ENCODE data around the gene HACD1.
"Not testable (repeated sequence)": the region's sequence is repeated elsewhere in the genome, so short reads cannot be mapped to it uniquely, and the experiment has no call there.

HACD1 gene

DNA sequence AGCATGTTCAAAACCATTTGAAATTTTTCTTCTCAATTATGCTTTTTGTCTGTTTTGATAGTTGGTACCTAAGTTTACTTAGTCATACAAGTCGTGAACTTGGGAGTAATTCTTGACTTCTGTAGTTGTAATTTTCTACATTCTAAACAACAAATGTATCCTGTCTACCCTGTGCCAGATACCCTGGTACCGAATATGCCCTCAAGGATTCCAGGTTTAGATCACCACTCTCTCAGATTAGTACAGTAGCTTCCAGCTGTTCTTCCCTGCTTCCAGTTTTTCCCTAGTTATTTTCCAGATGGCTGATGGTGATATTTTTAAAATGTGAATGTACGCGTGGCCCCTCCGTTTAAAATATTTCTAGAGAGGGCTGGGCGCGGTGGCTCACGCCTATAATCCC lies 33.2 kb upstream of the HACD1 start:
- no peak for DNase-seq (ENCODE audit: low spot score in 2 of 2)
- Histone ChIP-seq H3K36me3 (replicated peaks) (peaks cover 9% of the 10 kb centered on the region; the same call in 1 of the 2 replicates), H3K4me3 (no peak overlapping the region), H3K27me3 (ENCODE audit: low read depth) (no peaks in the 10 kb centered on the region), H3K4me1 (peaks cover 30% of the 10 kb centered on the region), H3K9me3 (peaks cover 5% of the 10 kb centered on the region; the same call in 1 of the 2 replicates)
- in situ Hi-C loops (cut with MboI; ENCODE audit: low sequenced_read_pairs): no loop called here

GRCh38 chr10:17649836-17650235 lies 32.7 kb upstream of the HACD1 start:
- H3K36me3 ChIP-seq (replicated peaks): peaks cover 9% of the 10 kb centered on the region; the same call in 1 of the 2 replicates

DNA sequence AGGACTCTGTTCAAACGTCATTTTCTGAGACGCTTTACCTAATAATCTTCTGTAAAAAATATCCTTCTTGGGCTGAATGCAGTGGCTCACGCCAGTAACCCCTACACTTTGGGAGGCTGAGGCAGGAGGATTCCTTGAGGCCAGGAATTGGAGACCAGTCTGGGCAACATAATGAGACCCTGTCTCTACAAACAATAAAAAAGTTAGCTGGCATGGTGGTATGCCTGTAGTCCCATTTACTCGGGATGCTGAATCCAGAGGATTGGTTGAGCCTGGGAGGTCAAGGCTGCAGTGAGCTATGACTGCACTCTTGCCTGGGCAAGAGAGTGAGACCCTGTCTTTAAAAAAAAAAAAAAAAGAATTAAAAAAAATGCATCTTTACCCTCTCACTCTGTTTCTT lies 31.9 kb upstream of the HACD1 start:
- DNase-seq (ENCODE audit: low spot score in 2 of 2): no peak
- peaks cover 33% of the 10 kb centered on the region for H3K4me1 ChIP-seq
- in situ Hi-C loops (cut with MboI; ENCODE audit: low sequenced_read_pairs): no loop called here
- H3K27me3 ChIP-seq (ENCODE audit: low read depth): no peaks in the 10 kb centered on the region
- no peak overlapping the region for H3K4me3 ChIP-seq
- peaks cover 5% of the 10 kb centered on the region; the same call in 1 of the 2 replicates for H3K9me3 ChIP-seq
- H3K36me3 ChIP-seq (replicated peaks): peaks cover 9% of the 10 kb centered on the region; the same call in 1 of the 2 replicates

More at GRCh38 chr10:17649836-17650235, 32.7 kb upstream of the HACD1 start:
- in situ Hi-C loops (cut with MboI; ENCODE audit: low sequenced_read_pairs): no loop called here
- H3K4me1 ChIP-seq: peaks cover 33% of the 10 kb centered on the region
- H3K27me3 ChIP-seq (ENCODE audit: low read depth): no peaks in the 10 kb centered on the region
- no peak overlapping the region for H3K4me3 ChIP-seq
- DNase-seq (ENCODE audit: low spot score in 2 of 2): no peak
- H3K9me3 ChIP-seq: peaks cover 5% of the 10 kb centered on the region; the same call in 1 of the 2 replicates

- H3K4me3 ChIP-seq: no peak overlapping the region
- H3K9me3 ChIP-seq: peaks cover 5% of the 10 kb centered on the region; the same call in 1 of the 2 replicates
- H3K4me1 ChIP-seq: peaks cover 33% of the 10 kb centered on the region
- in situ Hi-C loops (cut with MboI; ENCODE audit: low sequenced_read_pairs): no loop called here
- H3K36me3 ChIP-seq (replicated peaks): peaks cover 5% of the 10 kb centered on the region; the same call in 1 of the 2 replicates
- H3K27me3 ChIP-seq (ENCODE audit: low read depth): no peaks in the 10 kb centered on the region
- no peak for DNase-seq (ENCODE audit: low spot score in 2 of 2)
Measured at GRCh38 chr10:17648243-17649035, 31.3 kb upstream of the HACD1 start.

DNA sequence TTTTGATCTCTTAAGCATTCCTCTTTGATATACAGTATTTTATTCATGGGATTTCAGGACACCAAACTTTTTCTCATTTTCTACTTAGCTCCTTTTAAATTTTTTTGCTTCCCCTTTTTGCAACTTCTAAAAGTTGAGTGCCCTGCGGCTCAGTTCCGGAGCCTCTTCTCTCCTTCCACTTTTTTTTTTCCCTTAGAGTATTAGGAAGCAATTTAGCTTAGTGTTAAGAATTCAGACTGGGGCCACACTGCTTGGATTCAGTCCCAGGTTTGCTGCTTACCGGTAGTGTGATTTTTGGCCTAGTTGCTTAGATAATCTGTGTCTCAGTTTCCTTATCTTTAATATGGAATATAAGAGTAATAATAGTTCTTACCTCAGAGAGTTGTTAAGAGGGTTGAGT lies 30.2 kb upstream of the HACD1 start:
- DNase-seq (ENCODE audit: low spot score in 2 of 2): no peak
- Histone ChIP-seq H3K9me3 (no peaks in the 10 kb centered on the region), H3K4me3 (no peak overlapping the region), H3K27me3 (ENCODE audit: low read depth) (no peaks in the 10 kb centered on the region), H3K4me1 (peaks cover 28% of the 10 kb centered on the region), H3K36me3 (replicated peaks) (no peaks in the 10 kb centered on the region)
- in situ Hi-C loops (cut with MboI; ENCODE audit: low sequenced_read_pairs): no loop called here

GRCh38 chr10:17645621-17646345 lies 28.6 kb upstream of the HACD1 start:
- Histone ChIP-seq H3K36me3 (replicated peaks) (no peaks in the 10 kb centered on the region), H3K4me3 (peak overlapping the region; percentile 72), H3K27me3 (ENCODE audit: low read depth) (no peaks in the 10 kb centered on the region), H3K9me3 (no peaks in the 10 kb centered on the region), H3K4me1 (peaks cover 19% of the 10 kb centered on the region)
- in situ Hi-C loops (cut with MboI; ENCODE audit: low sequenced_read_pairs): no loop called here
- no peak for DNase-seq (ENCODE audit: low spot score in 2 of 2)

DNA sequence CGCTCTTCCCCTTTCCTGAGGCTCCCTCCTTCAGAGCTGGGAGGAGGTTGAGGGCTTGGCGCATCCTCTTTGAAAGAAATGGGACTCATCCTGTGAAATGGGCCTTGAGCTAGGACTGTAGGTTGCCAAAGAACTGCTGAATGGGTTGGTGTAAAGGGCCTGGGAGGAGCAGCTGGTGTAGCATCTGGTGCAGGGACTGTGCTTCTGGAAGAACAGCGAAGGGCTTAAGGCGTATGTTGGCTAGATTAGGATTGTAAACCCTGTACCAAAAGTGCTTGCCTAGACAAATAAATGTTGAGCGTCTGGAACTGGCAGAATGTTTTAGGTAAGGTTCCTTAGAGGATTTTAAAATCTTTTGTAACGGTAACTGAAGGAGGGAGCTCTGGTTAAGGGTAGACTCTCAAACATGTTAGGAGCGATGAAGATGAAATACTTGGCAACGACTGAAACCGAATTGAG lies 27.3 kb upstream of the HACD1 start:
- H3K27me3 ChIP-seq (ENCODE audit: low read depth): no peaks in the 10 kb centered on the region
- H3K4me1 ChIP-seq: peaks cover 19% of the 10 kb centered on the region
- H3K4me3 ChIP-seq: peak overlapping the region; percentile 72
- no peaks in the 10 kb centered on the region for H3K9me3 ChIP-seq
- DNase-seq (ENCODE audit: low spot score in 2 of 2): no peak
- in situ Hi-C loops (cut with MboI; ENCODE audit: low sequenced_read_pairs): no loop called here
- H3K36me3 ChIP-seq (replicated peaks): no peaks in the 10 kb centered on the region

DNA sequence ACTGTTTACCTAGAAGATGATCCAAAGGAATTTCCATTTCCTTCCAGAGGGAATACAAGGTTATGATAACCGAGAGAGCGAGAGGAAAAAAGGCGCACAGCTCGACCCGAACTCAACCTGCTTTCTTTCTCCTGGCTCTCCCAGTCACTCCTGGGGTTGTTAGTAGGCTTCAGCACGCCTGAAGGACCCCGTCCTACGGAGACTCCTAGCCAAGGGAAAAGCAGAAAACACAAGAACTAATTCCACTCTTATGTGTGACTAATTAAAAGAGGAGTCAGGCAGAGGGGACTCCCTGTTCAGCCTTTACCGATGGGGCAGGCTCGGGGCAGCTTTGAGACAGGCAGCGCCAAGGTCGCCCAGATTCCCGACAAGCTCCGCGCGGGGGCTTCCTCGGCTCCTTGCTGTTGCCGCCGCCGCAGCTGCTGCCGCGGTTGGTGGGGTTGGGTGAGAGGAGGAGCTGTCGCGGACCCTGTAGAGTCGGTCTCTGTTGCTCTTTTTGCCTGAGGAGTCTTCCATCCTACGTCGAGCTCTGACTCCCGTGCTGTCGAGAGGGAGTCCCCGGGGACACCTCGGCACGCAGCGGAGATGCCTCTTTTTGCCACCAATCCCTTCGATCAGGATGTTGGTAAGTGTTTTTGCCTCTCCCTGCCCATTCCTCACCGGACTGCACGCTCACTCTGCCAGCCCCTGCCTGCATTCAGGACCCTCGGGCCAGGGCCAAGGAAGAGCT lies 26.7 kb upstream of the HACD1 start, which contains the start of gene STAM:
Gene STAM, plus strand, starts transcription at position 397 of the 730 bp plus-strand sequence. Its CDS starts 189 bp downstream, at position 586.
- no peaks in the 10 kb centered on the region for H3K9me3 ChIP-seq
- H3K36me3 ChIP-seq (replicated peaks): no peaks in the 10 kb centered on the region
- in situ Hi-C loops (cut with MboI; ENCODE audit: low sequenced_read_pairs): no loop called here
- DNase-seq (ENCODE audit: low spot score in 2 of 2): peak; percentile 87 to 95
- H3K4me1 ChIP-seq: peaks cover 19% of the 10 kb centered on the region
- H3K4me3 ChIP-seq: peak within 1 kb of the TSS; percentile 72
- no peaks in the 10 kb centered on the region for H3K27me3 ChIP-seq (ENCODE audit: low read depth)

GRCh38 chr10:17643339-17643754 lies 26.2 kb upstream of the HACD1 start:
- in situ Hi-C loops (cut with MboI; ENCODE audit: low sequenced_read_pairs): no loop called here
- Histone ChIP-seq H3K9me3 (no peaks in the 10 kb centered on the region), H3K4me1 (peaks cover 19% of the 10 kb centered on the region), H3K4me3 (peak overlapping the region; percentile 72), H3K27me3 (ENCODE audit: low read depth) (no peaks in the 10 kb centered on the region), H3K36me3 (replicated peaks) (no peaks in the 10 kb centered on the region)
- DNase-seq (ENCODE audit: low spot score in 2 of 2): peak in 1 of 2 experiments; percentile 72

GRCh38 chr10:17640331-17640816 lies 23.2 kb upstream of the HACD1 start:
- Histone ChIP-seq H3K4me1 (peaks cover 11% of the 10 kb centered on the region), H3K4me3 (no peak overlapping the region), H3K36me3 (replicated peaks) (no peaks in the 10 kb centered on the region), H3K9me3 (no peaks in the 10 kb centered on the region), H3K27me3 (ENCODE audit: low read depth) (no peaks in the 10 kb centered on the region)
- no peak for DNase-seq (ENCODE audit: low spot score in 2 of 2)
- in situ Hi-C loops (cut with MboI; ENCODE audit: low sequenced_read_pairs): no loop called here

- Histone ChIP-seq H3K4me3 (no peak overlapping the region), H3K36me3 (replicated peaks) (no peaks in the 10 kb centered on the region), H3K9me3 (no peaks in the 10 kb centered on the region), H3K27me3 (ENCODE audit: low read depth) (no peaks in the 10 kb centered on the region), H3K4me1 (peaks cover 8% of the 10 kb centered on the region)
- in situ Hi-C loops (cut with MboI; ENCODE audit: low sequenced_read_pairs): no loop called here
- DNase-seq (ENCODE audit: low spot score in 2 of 2): no peak
Measured at GRCh38 chr10:17637869-17638268, 20.7 kb upstream of the HACD1 start.

DNA sequence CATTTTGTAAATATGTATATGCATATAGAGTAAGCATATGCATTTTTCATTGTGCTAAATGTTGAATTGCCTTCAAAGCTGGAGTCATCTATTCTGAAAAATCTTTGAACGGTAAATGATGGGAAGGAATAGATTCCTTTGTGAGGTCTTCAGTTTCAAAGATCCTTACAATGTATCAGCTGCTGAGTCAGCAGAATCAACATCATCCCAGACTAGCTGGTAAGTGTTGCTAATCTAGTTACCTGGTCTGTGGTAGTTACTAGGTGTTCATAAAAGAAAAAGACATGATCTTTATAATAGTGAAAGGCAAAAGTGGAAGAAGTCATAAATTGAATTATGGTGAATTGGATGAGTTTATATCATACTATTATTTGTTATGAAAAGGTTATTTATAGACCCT lies 16.2 kb upstream of the HACD1 start:
- Histone ChIP-seq H3K9me3 (no peaks in the 10 kb centered on the region), H3K27me3 (ENCODE audit: low read depth) (no peaks in the 10 kb centered on the region), H3K4me1 (no peaks in the 10 kb centered on the region), H3K36me3 (replicated peaks) (no peaks in the 10 kb centered on the region), H3K4me3 (no peak overlapping the region)
- in situ Hi-C loops (cut with MboI; ENCODE audit: low sequenced_read_pairs): no loop called here
- DNase-seq (ENCODE audit: low spot score in 2 of 2): no peak

GRCh38 chr10:17632590-17632989 lies 15.4 kb upstream of the HACD1 start:
- H3K9me3 ChIP-seq; H3K4me1 ChIP-seq; H3K27me3 ChIP-seq (ENCODE audit: low read depth); H3K4me3 ChIP-seq; in situ Hi-C loops (cut with MboI; ENCODE audit: low sequenced_read_pairs); H3K36me3 ChIP-seq (replicated peaks); DNase-seq (ENCODE audit: low spot score in 2 of 2): not testable (repeated sequence)

All from HAP-1 (cell line).